Rectal smooth muscle tissue (tissue), 1 donor: Measurements from ENCODE around the gene LGI2.
"Not testable (repeated sequence)": the region's sequence is repeated elsewhere in the genome, so short reads cannot be mapped to it uniquely, and the experiment has no call there.

Experiments used
- H3K27ac ChIP-seq: one replicate; pipeline ENCODE4 v1.7.0; 2013; ENCODE audit warnings: low read depth, low read length, inconsistent platforms
- H3K27me3 ChIP-seq: one replicate; pipeline ENCODE4 v1.7.0; 2013; ENCODE audit warnings: low read length; ENCODE audit not compliant: control insufficient read depth, insufficient read depth
- H3K36me3 ChIP-seq: one replicate; pipeline ENCODE4 v1.7.0; 2013; ENCODE audit warnings: low read length; ENCODE audit not compliant: control insufficient read depth, insufficient read depth
- H3K4me1 ChIP-seq: one replicate; pipeline ENCODE4 v1.7.0; 2013; ENCODE audit warnings: low read length; ENCODE audit not compliant: control insufficient read depth, insufficient read depth
- H3K4me3 ChIP-seq: one replicate; pipeline ENCODE4 v1.7.0; 2013; ENCODE audit warnings: low read length
- H3K9ac ChIP-seq: one replicate; pipeline ENCODE4 v1.7.0; 2013; ENCODE audit warnings: low read length

The LGI2 gene

GRCh38 chr4:25030277-25031076 lies at the start of gene LGI2:
LGI2 (minus strand) TSS chr4:25030946; CDS start chr4:25030693, 253 bp downstream.
- peaks cover 7% of the 10 kb centered on the region for H3K27me3 ChIP-seq
- H3K27ac ChIP-seq, result peak within 1 kb of the TSS; percentile 49
- no peak within 1 kb of the TSS for H3K9ac ChIP-seq
- H3K4me3 ChIP-seq, result peak within 1 kb of the TSS; percentile 60
- H3K4me1 ChIP-seq, result no peaks in the 10 kb centered on the region
- no peaks in the 10 kb centered on the region for H3K36me3 ChIP-seq

GRCh38 chr4:25078523-25078922 lies 47.8 kb upstream of the LGI2 start:
- H3K36me3 ChIP-seq, result no peaks in the 10 kb centered on the region

GRCh38 chr4:25076625-25077398 lies 46.1 kb upstream of the LGI2 start:
- Histone ChIP-seq H3K4me1 (no peaks in the 10 kb centered on the region), H3K36me3 (no peaks in the 10 kb centered on the region), H3K27ac (no peak overlapping the region), H3K4me3 (no peak overlapping the region), H3K9ac (no peak overlapping the region), H3K27me3 (no peaks in the 10 kb centered on the region)

More at GRCh38 chr4:25078523-25078922, 47.8 kb upstream of the LGI2 start:
- no peak overlapping the region for H3K9ac ChIP-seq
- no peaks in the 10 kb centered on the region for H3K4me1 ChIP-seq
- H3K27me3 ChIP-seq, result no peaks in the 10 kb centered on the region
- H3K4me3 ChIP-seq, result no peak overlapping the region
- H3K27ac ChIP-seq, result no peak overlapping the region

- Histone ChIP-seq H3K4me1 (no peaks in the 10 kb centered on the region), H3K27ac (no peak overlapping the region), H3K36me3 (no peaks in the 10 kb centered on the region), H3K27me3 (no peaks in the 10 kb centered on the region), H3K4me3 (no peak overlapping the region), H3K9ac (no peak overlapping the region)
These were observed 45.1 kb upstream of the LGI2 start for GRCh38 chr4:25075851-25076250.

- no peak overlapping the region for H3K4me3 ChIP-seq
- H3K4me1 ChIP-seq, result no peaks in the 10 kb centered on the region
- H3K9ac ChIP-seq, result no peak overlapping the region
- H3K36me3 ChIP-seq, result no peaks in the 10 kb centered on the region
- H3K27me3 ChIP-seq, result no peaks in the 10 kb centered on the region
- no peak overlapping the region for H3K27ac ChIP-seq
These were observed 44.4 kb upstream of the LGI2 start for GRCh38 chr4:25075129-25075528.

GRCh38 chr4:25070545-25070944 lies 39.8 kb upstream of the LGI2 start:
- Histone ChIP-seq H3K27me3 (no peaks in the 10 kb centered on the region), H3K27ac (no peak overlapping the region), H3K9ac (no peak overlapping the region), H3K36me3 (no peaks in the 10 kb centered on the region), H3K4me1 (no peaks in the 10 kb centered on the region), H3K4me3 (no peak overlapping the region)

GRCh38 chr4:25069014-25069413 lies 38.3 kb upstream of the LGI2 start:
- no peak overlapping the region for H3K4me3 ChIP-seq
- no peaks in the 10 kb centered on the region for H3K4me1 ChIP-seq
- no peak overlapping the region for H3K9ac ChIP-seq
- H3K36me3 ChIP-seq, result no peaks in the 10 kb centered on the region
- no peaks in the 10 kb centered on the region for H3K27me3 ChIP-seq
- H3K27ac ChIP-seq, result no peak overlapping the region

GRCh38 chr4:25068386-25068785 lies 37.6 kb upstream of the LGI2 start:
- Histone ChIP-seq H3K36me3 (no peaks in the 10 kb centered on the region), H3K4me1 (no peaks in the 10 kb centered on the region), H3K9ac (no peak overlapping the region), H3K27ac (no peak overlapping the region), H3K27me3 (no peaks in the 10 kb centered on the region), H3K4me3 (no peak overlapping the region)

GRCh38 chr4:25065932-25066590 lies 35.3 kb upstream of the LGI2 start:
- no peak overlapping the region for H3K27ac ChIP-seq
- H3K9ac ChIP-seq, result no peak overlapping the region
- no peak overlapping the region for H3K4me3 ChIP-seq
- no peaks in the 10 kb centered on the region for H3K4me1 ChIP-seq
- H3K36me3 ChIP-seq, result no peaks in the 10 kb centered on the region
- no peaks in the 10 kb centered on the region for H3K27me3 ChIP-seq

GRCh38 chr4:25065431-25065858 lies 34.7 kb upstream of the LGI2 start:
- H3K4me3 ChIP-seq, result no peak overlapping the region
- H3K27me3 ChIP-seq, result no peaks in the 10 kb centered on the region
- no peak overlapping the region for H3K9ac ChIP-seq
- H3K36me3 ChIP-seq, result no peaks in the 10 kb centered on the region
- no peak overlapping the region for H3K27ac ChIP-seq
- no peaks in the 10 kb centered on the region for H3K4me1 ChIP-seq

- not testable (repeated sequence) for H3K4me3 ChIP-seq, H3K4me1 ChIP-seq, H3K36me3 ChIP-seq, H3K9ac ChIP-seq, H3K27me3 ChIP-seq, H3K27ac ChIP-seq
These were observed 33.7 kb upstream of the LGI2 start for GRCh38 chr4:25064447-25064846.

GRCh38 chr4:25063116-25063515 lies 32.4 kb upstream of the LGI2 start:
- no peaks in the 10 kb centered on the region for H3K36me3 ChIP-seq
- H3K27ac ChIP-seq, result no peak overlapping the region
- no peaks in the 10 kb centered on the region for H3K4me1 ChIP-seq
- H3K9ac ChIP-seq, result no peak overlapping the region
- H3K4me3 ChIP-seq, result no peak overlapping the region
- no peaks in the 10 kb centered on the region for H3K27me3 ChIP-seq
